ENCODE measurements around the gene SVIL.
A peak's percentile ranks its signal among the peaks of the same experiment; 100 is the strongest.
"Not testable (repeated sequence)": the region's sequence is repeated elsewhere in the genome, so short reads cannot be mapped to it uniquely, and the experiment has no call there.

SVIL gene

DNA sequence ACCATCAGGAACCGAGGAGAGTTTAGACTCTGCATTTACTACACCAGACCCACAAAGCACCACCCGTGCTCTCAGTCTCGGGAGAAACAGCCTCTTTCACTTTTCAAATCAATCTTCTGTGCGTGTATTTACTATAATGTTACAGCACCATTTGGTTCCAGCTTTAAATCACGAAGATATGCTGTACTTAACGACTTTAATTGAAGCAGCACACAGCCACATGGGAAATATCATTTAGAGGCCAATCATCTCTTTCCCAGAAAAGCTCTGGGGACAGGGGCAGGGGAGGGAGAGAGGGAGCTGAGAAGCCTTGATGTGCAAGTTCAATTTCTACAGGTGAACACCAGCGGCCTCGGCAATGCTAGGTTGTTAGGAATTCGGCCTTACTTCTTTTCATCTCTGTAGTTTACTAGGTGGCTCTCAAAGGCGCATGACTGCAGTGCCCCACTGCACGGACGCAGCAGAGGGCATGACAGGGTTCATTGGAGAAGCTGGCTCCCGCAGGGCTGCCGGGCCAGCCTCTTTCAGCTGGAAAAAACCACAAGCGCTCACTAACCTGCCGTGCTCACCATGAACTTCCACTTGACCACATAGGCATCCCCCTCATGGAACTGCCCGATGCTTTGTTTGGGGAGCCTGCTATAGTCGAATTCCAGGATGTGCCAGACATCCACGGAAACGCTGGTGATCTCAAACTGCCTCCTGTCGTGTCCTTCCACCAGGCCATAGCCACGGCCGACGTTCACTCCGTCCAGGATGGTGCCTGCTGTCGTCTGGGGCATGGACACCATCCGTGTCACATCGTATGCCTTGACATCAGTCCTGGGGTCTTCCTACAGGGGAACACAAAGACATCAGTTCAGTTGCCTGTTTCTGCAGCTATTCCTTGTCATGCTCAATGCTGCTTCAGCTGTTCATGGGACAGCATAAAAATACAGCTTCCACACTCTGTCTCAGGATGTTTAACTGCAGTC lies 154.5 kb downstream of the SVIL start:
- no peak for DNase-seq

DNA sequence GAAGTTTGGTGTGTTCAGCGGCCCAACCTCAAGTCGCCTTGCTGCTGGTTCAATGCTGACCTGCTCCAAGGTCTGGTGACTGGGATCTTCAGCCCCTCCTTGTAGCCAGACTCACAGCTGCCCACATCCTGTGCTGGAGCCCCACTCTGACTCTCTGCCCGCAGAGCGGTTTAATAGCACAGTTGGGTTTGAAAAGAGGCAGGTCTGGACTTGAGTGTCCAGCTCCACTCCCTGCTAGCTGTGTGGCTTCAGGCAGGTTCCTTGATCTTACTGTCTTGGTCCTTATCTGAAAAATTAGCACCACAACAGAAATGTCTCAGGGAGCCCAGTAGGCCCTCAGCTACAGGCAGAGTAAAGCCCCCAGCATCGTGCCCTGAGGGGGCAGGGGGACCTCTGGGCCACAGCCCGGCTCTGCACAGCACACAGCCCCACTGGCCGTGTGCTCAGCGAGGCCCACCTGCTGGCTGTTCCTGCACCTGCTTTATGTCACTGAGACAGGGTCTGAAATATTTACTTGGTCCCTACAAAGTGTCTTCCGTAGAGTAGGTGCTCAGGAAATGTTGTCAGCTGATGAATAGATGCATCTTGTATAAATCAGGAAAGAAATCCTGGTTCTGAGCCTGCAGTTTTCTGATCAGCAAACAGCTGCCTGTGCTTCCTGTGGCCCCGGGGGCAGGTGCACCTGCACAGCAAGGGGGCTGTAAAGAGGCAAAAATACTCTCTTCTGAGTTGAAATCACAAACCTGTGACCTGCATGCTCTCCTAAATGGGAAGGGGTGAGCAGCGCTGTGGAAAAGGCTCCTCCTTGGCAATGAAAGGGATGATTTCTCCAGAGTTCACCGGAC lies 155.5 kb downstream of the SVIL start:
- DNase-seq = no peak

DNA sequence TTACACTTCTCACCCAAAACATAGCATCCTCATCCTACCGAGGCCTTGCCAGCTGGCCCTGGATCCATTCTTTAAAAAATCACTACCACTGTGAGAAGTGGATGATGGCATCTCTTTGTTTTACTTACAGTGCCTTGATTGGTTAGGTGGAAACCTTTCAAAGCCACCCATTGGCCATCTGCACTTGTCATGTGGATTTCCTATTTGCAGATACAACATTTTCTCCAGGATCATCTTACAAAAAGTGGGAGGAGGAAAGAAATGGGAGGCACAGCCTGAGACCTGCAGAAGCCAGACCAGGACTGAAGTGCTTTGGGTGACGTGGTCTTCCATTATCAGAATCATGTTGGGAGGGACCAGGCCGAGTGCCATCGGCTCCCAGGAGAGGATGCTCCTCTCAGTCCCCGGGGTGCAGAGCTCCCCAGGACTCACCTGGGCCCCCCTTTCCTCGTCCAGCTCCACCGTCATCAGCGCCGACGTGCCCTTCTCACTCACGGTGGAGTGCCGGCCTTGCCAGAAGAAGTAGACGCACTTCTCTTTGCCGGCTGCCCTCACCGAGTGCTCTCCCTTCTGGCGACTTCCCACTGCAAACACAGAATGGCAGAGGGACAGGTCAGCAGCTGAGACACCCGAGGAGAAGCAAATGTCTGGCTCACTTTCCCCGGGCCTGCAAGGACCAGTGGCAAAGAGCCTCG lies 161.2 kb downstream of the SVIL start:
- no peak for DNase-seq

GRCh38 chr10:29473087-29473356 lies 161.7 kb downstream of the SVIL start:
- no peak for DNase-seq

DNA sequence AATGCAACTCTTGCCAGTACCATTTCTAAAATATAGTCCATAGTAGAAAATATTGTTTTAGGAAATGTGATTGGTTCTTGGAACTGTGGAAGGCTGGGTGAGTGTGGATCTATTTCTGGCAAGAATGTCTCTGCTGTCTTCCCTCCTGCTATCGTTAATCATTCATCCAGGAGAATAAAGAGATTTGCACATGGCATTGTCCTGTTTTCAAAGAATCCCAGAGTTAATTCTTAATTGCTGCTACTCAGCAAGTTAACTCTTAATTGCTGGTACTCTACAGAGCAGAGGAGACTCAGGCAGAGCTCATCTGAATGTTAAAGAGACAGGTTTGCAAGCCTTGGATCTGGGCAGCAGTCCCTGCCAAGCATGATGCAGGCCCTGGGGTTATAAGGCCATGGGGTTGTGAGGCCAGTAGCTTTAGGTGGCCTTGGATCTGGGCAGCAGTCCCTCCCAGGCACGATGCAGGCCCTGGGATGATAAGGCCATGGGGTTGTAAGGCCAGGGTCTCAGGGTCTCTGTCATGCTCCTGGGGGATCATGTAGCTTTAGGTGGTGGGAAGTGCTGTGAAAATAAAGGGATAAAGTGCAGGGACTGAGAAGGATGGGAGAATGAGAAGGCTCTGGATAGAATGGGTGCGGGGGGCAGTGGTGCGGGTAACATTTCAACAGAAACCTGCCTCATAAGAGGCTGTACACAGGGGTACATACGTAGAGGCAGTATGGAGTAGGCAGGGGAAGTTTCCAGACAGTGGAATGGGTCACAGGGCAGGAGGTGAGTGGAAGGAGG lies 162.3 kb downstream of the SVIL start:
- no peak for DNase-seq

DNA sequence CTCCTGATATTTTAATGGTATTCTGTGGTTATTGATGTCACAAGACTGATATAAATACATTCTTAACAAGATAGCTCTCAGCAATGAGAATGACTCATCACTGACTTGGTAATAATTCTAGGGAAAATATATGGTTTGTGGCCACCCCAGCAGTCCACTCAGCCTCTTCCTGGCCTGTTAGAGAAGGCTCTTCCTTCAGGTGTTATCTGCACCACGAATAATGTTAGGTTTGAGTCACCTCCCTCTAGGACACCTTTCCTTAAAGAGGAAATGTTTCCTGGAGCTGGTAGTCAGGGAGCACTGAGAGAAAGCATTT lies 163.3 kb downstream of the SVIL start:
- DNase-seq = no peak

GRCh38 chr10:29470843-29471543 lies 163.8 kb downstream of the SVIL start:
- no peak for DNase-seq

DNA sequence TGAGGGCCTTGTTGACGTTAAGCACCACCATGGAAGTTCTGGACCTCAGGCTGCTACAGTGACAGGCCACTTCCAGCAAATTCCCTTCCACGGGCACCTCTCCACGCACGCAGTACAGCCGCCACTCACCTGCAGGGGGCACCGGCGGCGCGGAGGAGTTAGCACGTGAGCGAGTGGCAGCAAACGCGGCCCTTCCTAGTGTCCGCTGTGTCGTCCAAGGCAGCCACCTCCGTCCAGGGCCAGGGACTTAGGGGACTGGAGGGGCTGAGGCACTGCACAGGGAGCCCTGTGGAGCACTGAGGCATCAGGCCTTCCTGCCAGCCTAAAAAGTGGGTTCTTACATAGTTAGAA lies 164.4 kb downstream of the SVIL start:
- peak; percentile 22 to 32 for DNase-seq

DNA sequence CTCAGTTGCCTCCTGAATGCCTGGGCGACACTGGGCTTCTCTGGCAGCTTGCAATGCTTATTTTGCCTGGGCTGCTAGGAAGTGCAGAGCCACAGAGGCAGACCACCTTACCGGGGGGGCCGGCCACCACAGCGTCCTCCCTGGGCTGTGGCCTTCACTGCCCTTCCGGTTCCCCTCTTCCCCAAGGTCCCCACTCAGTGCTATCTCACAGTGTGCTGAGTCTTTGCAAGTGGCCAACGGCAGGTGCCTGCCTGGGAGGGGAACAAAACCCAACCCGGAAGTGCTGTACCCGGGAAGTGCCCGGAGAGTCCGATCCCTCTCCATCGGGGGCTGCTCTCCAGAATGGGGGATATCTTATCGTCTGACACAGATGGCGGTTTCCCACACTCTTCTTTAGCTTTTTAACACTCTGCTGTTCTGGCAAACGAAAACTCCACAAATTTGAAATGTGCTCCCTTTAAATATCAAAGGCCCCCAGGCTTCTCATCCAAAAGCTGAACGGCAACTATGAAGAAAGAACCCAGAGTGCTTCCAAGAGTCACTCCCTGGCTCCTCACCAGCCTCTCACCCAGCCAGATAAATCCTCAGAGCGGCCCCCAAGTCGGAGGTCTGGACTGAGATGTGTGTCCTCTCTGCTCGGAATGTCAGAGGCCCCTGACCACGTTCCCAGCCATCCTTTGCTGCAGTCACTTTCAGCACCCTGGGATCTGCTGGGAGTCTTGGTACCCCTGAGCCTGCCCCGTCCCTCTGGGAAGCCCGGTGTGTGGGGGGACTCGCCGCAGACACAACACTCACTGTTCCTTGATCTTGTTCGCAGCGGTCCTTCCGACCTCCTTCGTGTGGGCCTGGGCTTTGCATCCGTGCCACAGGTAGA lies 165.1 kb downstream of the SVIL start:
- DNase-seq = no peak

GRCh38 chr10:29465384-29465783 lies 169.4 kb downstream of the SVIL start:
- no peak for DNase-seq

DNA sequence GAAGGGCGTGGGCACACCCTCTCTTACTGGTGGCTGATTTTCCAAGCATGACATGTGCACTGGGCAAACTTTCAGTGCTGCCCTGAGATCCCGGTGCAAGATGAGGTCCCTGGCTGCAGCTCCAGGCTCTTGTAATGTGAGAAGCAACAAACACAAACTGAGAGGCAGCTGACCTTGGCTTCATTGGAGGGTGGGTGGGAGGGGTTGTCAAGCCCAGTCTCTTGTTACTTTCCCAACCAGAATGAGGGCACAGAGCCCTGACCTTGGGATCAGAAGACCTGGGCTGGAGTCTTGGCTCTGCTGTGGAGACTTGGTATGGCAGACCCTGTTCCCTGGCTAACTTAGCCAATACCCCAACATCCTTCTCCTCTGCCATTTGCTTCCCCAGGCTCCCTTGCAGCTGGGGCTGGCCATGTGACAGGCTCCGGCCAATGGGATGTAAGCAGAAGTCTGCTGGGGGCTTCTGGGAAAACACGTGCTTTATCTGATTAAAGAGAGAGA lies 170.1 kb downstream of the SVIL start:
- DNase-seq = not testable (repeated sequence)

DNA sequence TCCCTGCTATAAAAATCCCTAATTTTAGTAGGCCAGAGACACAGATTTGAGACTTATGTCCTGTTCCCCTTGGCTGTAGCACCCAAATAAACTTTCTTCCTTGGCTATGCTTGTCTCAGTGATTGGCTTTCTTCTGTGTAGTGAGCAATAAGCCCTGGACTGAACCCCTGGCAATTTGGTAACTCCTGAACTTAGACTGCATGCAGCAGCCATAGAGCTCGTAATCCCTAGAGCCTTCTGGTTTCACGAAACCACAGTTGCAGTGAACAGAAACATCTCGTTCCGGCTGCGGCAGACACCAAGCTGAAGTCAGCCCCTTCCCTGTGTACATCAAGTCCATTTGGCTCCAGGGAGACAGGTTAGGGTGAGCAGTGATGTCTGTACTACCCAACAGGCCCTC lies 173.7 kb downstream of the SVIL start:
- no peak for DNase-seq

DNA sequence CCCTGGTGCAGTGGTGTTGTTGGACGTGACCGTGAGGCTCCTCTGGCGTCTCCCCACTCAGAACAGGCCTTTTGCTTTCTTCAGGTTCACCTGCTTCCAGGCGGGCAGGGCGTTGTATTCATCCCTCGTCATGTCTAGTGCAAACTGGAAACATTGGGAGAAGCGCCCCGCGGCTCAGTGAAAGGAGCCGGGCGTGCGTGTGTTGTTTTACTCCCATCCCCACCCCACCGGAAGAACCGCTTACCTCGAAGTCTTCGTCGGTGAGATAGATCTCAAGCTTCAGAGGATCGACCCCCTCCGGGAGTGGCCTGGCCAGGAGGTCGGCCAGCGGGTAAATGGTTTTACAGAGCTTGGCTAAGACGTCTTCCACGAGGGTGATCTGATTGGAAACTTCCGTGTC lies 176.6 kb downstream of the SVIL start:
- DNase-seq = not testable (repeated sequence)

- no peak for DNase-seq
Measured at GRCh38 chr10:29455095-29455494, 179.7 kb downstream of the SVIL start.

GRCh38 chr10:29454250-29454649 lies 180.5 kb downstream of the SVIL start:
- DNase-seq = no peak

- DNase-seq = no peak
Measured at GRCh38 chr10:29452546-29452945, 182.2 kb downstream of the SVIL start.

DNA sequence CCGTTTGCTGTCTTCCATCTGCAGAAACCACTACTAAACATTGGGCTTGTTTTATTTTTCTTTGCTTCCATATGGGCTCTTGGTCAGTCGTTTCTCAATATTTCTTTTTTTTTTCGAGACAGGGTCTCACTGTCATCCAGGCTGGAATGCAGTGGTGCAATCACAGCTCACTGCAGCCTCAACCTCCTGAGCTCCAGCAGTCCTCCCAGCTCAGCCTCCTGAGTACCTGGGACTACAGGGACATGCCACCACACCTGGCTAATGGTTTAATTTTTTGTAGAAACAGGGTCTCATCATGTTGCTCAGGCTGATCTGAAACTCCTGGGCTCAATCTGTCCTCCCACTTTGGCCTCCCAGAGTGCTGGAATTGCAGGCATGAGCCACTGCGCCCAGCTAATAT lies 182.8 kb downstream of the SVIL start:
- DNase-seq = no peak

DNA sequence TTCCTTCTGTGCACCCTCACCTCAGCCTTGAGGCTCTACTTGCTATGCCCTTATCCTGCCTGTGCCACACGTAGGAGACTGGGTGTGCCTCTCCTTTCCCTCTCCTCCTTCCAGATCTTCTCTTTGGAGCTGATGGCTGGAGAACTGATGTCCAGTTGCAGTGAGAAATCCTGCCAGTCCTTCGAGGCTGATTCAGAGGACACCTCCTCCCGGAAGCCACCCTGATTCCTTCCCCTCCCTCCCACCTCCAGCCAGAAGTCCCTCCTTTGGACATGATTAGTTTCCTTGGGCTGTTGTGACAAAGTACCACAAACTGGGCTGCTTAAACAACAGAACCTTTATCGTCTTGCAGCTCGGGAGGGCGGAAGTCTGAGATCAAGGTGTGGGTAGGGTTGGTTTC lies 184.4 kb downstream of the SVIL start:
- DNase-seq = no peak

GRCh38 chr10:29448756-29449592 lies 185.8 kb downstream of the SVIL start:
- peak; percentile 82 to 86 for DNase-seq

DNA sequence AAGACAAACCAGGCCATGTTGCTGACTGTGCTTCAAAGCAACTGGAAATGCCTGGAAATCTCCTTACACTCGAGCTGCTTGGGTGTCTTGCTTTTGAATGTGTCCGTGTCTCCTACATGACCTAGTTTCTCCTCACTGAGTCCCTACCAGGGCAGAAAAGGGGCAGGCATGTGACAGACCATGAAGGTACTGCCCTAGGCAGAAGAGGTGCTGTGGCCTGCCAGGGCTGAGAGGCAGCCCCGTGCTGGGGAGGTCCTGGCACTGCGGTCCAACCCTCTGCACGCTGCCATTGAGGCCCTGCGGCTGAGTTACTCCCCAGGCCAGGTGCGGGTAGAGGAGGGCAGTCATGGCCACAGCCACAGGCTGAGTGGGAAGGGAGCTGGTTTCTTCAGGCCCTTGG lies 186.6 kb downstream of the SVIL start:
- no peak for DNase-seq

Data from activated CD4-positive, alpha-beta T cell treated with anti-CD3 and anti-CD28 coated beads, Interleukin-2, amount 50 U/mL, for 48 hours (primary cell).